GM12878 (cell line): ENCODE results near the gene NCKAP5. TPM values are rescaled to one million over a fixed set of nuclear protein-coding genes. Genes with fewer than 3 reads are reported as not detected.

Source experiments
- ATAC-seq: fragments of 200-7000 bp; cut with Tn5 transposase; 3 replicates; pipeline ENCODE4 v1.9.1; 2020; ENCODE audit warnings: mild to moderate bottlenecking, moderate library complexity
- BruUV-seq: library from RNA; stranded (reverse); fragments of 400-500 nt; replicated peaks from 2 replicates; lab custom pipeline; 2021; lab: Mats Ljungman, UMichigan
- CTCF ChIA-PET: fragments of 300-600 bp; sonication (Branson Sonifier 250); formaldehyde crosslinking; extraction: SDS; loops from one replicate; lab custom pipeline; 2021; ENCODE audit warnings: inconsistent platforms; lab: Yijun Ruan, JAX
- POLR2A ChIA-PET: fragments of 350-600 bp; formaldehyde crosslinking; extraction: SDS; loops from one replicate; lab custom pipeline; 2021; ENCODE audit warnings: inconsistent platforms; lab: Charles Lee
- RAD21 ChIA-PET: fragments of 300-600 bp; sonication (Branson Sonifier 250); formaldehyde crosslinking; loops from one replicate; lab custom pipeline; 2023; ENCODE audit warnings: antibody characterized with exemption; ENCODE audit not compliant: unreplicated experiment; lab: Charles Lee
- SMC1A ChIA-PET: fragments of 300-600 bp; sonication (Branson Sonifier 250); formaldehyde crosslinking; loops from one replicate; lab custom pipeline; 2023; ENCODE audit not compliant: unreplicated experiment, uncharacterized antibody; lab: Charles Lee
- DNase-seq: peaks from one replicate; pipeline ENCODE4 v3.0.0-alpha.2; 2011; ENCODE audit warnings: low read depth, low spot score
- FAIRE-seq: peaks from 3 replicates; lab custom pipeline; 2011; peaks lifted over from hg19 to GRCh38; lab: Jason Lieb, UNC
- H2AFZ ChIP-seq: 2 replicates; pipeline ENCODE4 v1.6.0; 2011; ENCODE audit warnings: low read depth, low read length, control low read depth; ENCODE audit not compliant: control insufficient read depth
- H3K27ac ChIP-seq: 2 replicates; pipeline ENCODE4 v1.5.1; 2011; ENCODE audit warnings: control low read depth; ENCODE audit not compliant: control insufficient read depth, insufficient read depth
- H3K27me3 ChIP-seq, 2 experiments: replicated peaks in 1 of 2; 2 replicates each; pipeline versions ENCODE4 v1.6.0 to v1.6.1; 2011; ENCODE audit warnings: low read length in 1 of 2; ENCODE audit not compliant: control insufficient read depth in 2 of 2, insufficient read depth in 2 of 2
- H3K36me3 ChIP-seq, 2 experiments: 2 replicates each; pipeline ENCODE4 v1.5.1; 2011; ENCODE audit warnings: low read length in 1 of 2; ENCODE audit not compliant: control insufficient read depth in 2 of 2, insufficient read depth in 2 of 2
- H3K4me1 ChIP-seq: 2 replicates; pipeline ENCODE4 v1.6.1; 2011; ENCODE audit warnings: mild to moderate bottlenecking, low read length, moderate library complexity, mixed read lengths; ENCODE audit not compliant: control insufficient read depth, insufficient read depth
- H3K4me2 ChIP-seq: 2 replicates; pipeline ENCODE4 v1.6.0; 2011; ENCODE audit warnings: control low read depth; ENCODE audit not compliant: control insufficient read depth, insufficient read depth
- H3K4me3 ChIP-seq: fragments of 200-600 bp; sonication (generic); 2 replicates; pipeline ENCODE4 v1.5.1; 2016
- H3K79me2 ChIP-seq: 2 replicates; pipeline ENCODE4 v1.6.0; 2011; ENCODE audit warnings: low read length; ENCODE audit not compliant: control insufficient read depth, insufficient read depth
- H3K9ac ChIP-seq: 2 replicates; pipeline ENCODE4 v1.8.0; 2011; ENCODE audit warnings: low read length, control low read depth, mixed read lengths; ENCODE audit not compliant: control insufficient read depth, insufficient read depth
- H3K9me3 ChIP-seq: replicated peaks from 3 replicates; pipeline ENCODE4 v1.5.1; 2011; ENCODE audit warnings: mild to moderate bottlenecking, low read length; ENCODE audit not compliant: control insufficient read depth, insufficient read depth
- H4K20me1 ChIP-seq: 2 replicates; pipeline ENCODE4 v1.6.0; 2011; ENCODE audit not compliant: control insufficient read depth, insufficient read depth
- ATF7 ChIP-seq: fragments of 450-650 bp; IDR thresholded peaks from 2 replicates; pipeline ENCODE4 v1.6.1; 2016; ENCODE audit warnings: low read depth, mild to moderate bottlenecking
- BRCA1 ChIP-seq: IDR thresholded peaks from 2 replicates; pipeline ENCODE4 v1.6.1; 2011; ENCODE audit warnings: low read depth, low read length, improper control_type of control experiment
- DPF2 ChIP-seq: fragments of 450-650 bp; IDR thresholded peaks from 2 replicates; pipeline ENCODE4 v1.6.1; 2017; ENCODE audit warnings: mild to moderate bottlenecking
- SIN3A ChIP-seq: IDR thresholded peaks from 2 replicates; pipeline ENCODE4 v1.6.1; 2012; ENCODE audit warnings: low read depth, low read length, improper control_type of control experiment
- SPI1 ChIP-seq: IDR thresholded peaks from 2 replicates; pipeline ENCODE4 v1.6.1; 2011; ENCODE audit warnings: low read depth, mild to moderate bottlenecking, low read length, moderate library complexity, borderline replicate concordance; ENCODE audit not compliant: insufficient read depth
- YY1 ChIP-seq: IDR thresholded peaks from 2 replicates; pipeline ENCODE4 v1.6.1; 2011; ENCODE audit warnings: low read depth, mild to moderate bottlenecking, low read length
- ZNF384 ChIP-seq: IDR thresholded peaks from 2 replicates; pipeline ENCODE4 v1.6.1; 2012; ENCODE audit warnings: low read depth, mild to moderate bottlenecking, low read length, improper control_type of control experiment, borderline replicate concordance
- ZNF622 ChIP-seq: fragments of 450-650 bp; IDR thresholded peaks from 2 replicates; pipeline ENCODE4 v1.6.1; 2017; ENCODE audit warnings: mild to moderate bottlenecking, inconsistent platforms
- WGBS: methylation state at CpG from one replicate; pipeline ENCODE4 v1.1.6; 2016; ENCODE audit warnings: low lambda C conversion rate; ENCODE audit not compliant: insufficient replicate concordance, insufficient coverage; ENCODE audit errors: missing lambda C conversion rate; 5-methylcytosine and 5-hydroxymethylcytosine counted together
- in situ Hi-C: fragments of 300-500 bp; cut with MboI; formaldehyde crosslinking; loops from 9 replicates; pipeline ENCODE4 v1.14.3; 2018; ENCODE audit warnings: mixed read lengths
- intact Hi-C: fragments of 100-400 bp; cut with micrococcal nuclease; formaldehyde crosslinking; loops from one replicate; pipeline ENCODE4 v1.14.2; 2022; ENCODE audit not compliant: unreplicated experiment
- polyA plus RNA-seq, 11 experiments: library from polyadenylated mRNA; depleted of rRNA in 4 of 11; unstranded in 6 of 11; stranded (reverse) in 5 of 11; fragments of >200 nt; fragmentation: Nextera tagmentation in 4 of 11; fragmentation: Illumina TruSeq in 1 of 11; extraction: Ambion mirVana in 4 of 11; extraction: Trizol in 1 of 11; gene quantifications; 1 replicate in 1 of 11; 2 replicates in 10 of 11; pipeline versions ENCODE4 v1.2.1 to v1.2.3, GENCODE V29; 2011 to 2016; ENCODE audit warnings: inconsistent platforms in 2 of 11, missing spikeins in 2 of 11, low read depth in 1 of 11
- total RNA-seq, 4 experiments: library from RNA; depleted of rRNA in 3 of 4; stranded (reverse); fragments of >200 nt in 3 of 4; fragmentation: Illumina TruSeq in 1 of 4; extraction: Trizol in 1 of 4; gene quantifications; 2 replicates each; pipeline versions ENCODE4 v1.2.1 to v1.2.3, GENCODE V29; 2013 to 2021
- TF ChIP-seq, protein P1 (sequence below), 3 experiments: IDR thresholded peaks in 2 of 3; conservative IDR thresholded peaks in 1 of 3; 2 replicates each; pipeline ENCODE4 v1.5.1; 2011; ENCODE audit warnings: low read depth in 3 of 3, low read length in 3 of 3, mild to moderate bottlenecking in 3 of 3, control low read depth in 2 of 3, moderate library complexity in 2 of 3, inconsistent platforms in 1 of 3, mixed read lengths in 1 of 3; ENCODE audit not compliant: control insufficient read depth in 2 of 3, insufficient read depth in 1 of 3; ENCODE audit errors: extremely low read depth in 1 of 3

NCKAP5 gene
- total and polyA plus RNA-seq, 10 of the 15 experiments (the other 5 are each of a cell fraction or from before 2014, with no cell fraction given) = 0.06 to 0.44 (median 0.16) TPM

DNA sequence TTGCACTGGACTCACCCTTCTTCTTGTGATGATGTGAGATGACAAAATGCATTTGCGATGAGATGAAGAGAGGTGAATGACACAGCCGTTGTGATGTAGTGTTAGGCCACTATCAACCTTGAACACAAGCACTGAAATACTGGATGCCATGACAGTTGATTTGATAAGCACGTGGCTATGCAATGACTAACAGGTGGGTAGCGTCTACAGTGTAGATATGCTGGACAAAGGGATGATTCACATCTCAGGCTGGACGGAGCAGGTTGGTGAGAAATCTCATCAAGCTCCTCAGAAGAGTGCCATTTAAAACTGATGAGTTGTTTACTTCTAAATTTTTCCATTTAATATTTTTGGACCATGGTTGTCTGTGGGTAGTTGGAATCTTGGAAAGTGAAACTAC, 522.5 kb downstream of the NCKAP5 start:
- Histone ChIP-seq H3K4me2 (no peak overlapping the region), H3K9ac (no peak overlapping the region), H3K27ac (no peak overlapping the region), H3K36me3 (no peaks in the 10 kb centered on the region), H3K4me1 (no peaks in the 10 kb centered on the region), H4K20me1 (no peaks in the 10 kb centered on the region), H2AFZ (no peak overlapping the region), H3K4me3 (no peak overlapping the region), H3K9me3 (no peaks in the 10 kb centered on the region), H3K27me3 (no peaks in the 10 kb centered on the region), H3K79me2 (no peaks in the 10 kb centered on the region)
- FAIRE-seq = no peak
- 47% methylated on average over 5 of the region's 5 CpGs for WGBS
- ChIA-PET RAD21 (no interaction called here), SMC1A (interaction anchor here (1.2 kb wide), 1 partner anchor 67 kb away, joined by 3 read pairs; no protein-coding TSS in a partner anchor), CTCF (interaction anchor here (0.6 to 1.0 kb wide), 4 partner anchors 9 to 95 kb away, joined by 3 to 4 read pairs (median 3); no protein-coding TSS in a partner anchor), POLR2A (no interaction called here)
- intact Hi-C loops = no loop called here
- no TSS peak for BruUV-seq
- DNase-seq = no peak
- in situ Hi-C loops = no loop called here
- no peak for ATAC-seq
- no peak for TF ChIP-seq ZNF384
- no peak for TF ChIP-seq SPI1
- TF ChIP-seq, protein P1, sequence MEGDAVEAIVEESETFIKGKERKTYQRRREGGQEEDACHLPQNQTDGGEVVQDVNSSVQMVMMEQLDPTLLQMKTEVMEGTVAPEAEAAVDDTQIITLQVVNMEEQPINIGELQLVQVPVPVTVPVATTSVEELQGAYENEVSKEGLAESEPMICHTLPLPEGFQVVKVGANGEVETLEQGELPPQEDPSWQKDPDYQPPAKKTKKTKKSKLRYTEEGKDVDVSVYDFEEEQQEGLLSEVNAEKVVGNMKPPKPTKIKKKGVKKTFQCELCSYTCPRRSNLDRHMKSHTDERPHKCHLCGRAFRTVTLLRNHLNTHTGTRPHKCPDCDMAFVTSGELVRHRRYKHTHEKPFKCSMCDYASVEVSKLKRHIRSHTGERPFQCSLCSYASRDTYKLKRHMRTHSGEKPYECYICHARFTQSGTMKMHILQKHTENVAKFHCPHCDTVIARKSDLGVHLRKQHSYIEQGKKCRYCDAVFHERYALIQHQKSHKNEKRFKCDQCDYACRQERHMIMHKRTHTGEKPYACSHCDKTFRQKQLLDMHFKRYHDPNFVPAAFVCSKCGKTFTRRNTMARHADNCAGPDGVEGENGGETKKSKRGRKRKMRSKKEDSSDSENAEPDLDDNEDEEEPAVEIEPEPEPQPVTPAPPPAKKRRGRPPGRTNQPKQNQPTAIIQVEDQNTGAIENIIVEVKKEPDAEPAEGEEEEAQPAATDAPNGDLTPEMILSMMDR (IDR thresholded peaks at IDR 0.05 in 2 of 3, conservative IDR thresholded peaks at IDR 0.05 in 1 of 3; ENCODE audit: control insufficient read depth in 2 of 3, extremely low read depth in 1 of 3, insufficient read depth in 1 of 3, low read depth in 3 of 3, low read length in 3 of 3) = no peak
- no peak for TF ChIP-seq BRCA1
- TF ChIP-seq YY1 = no peak
- no peak for TF ChIP-seq ATF7
- TF ChIP-seq ZNF622 = no peak
- TF ChIP-seq DPF2 = no peak
- no peak for TF ChIP-seq SIN3A
- TF ChIP-seq, all 136 proteins: peak for 0
